OCI-LY7 (cell line): Measurements from ENCODE around the gene ATP1B3. TPM values are rescaled to one million over a fixed set of nuclear protein-coding genes. Genes with fewer than 3 reads are reported as not detected.

Experiments
- BruUV-seq: library from RNA; stranded (reverse); fragments of 400-500 nt; replicated peaks from 2 replicates; lab custom pipeline; 2021; lab: Mats Ljungman, UMichigan
- CTCF ChIA-PET: fragments of 300-600 bp; sonication (Branson Sonifier 250); formaldehyde crosslinking; loops from one replicate; lab custom pipeline; 2022; ENCODE audit warnings: antibody characterized with exemption; ENCODE audit not compliant: unreplicated experiment; lab: Charles Lee
- POLR2A ChIA-PET: fragments of 300-600 bp; sonication (Branson Sonifier 250); formaldehyde crosslinking; loops from one replicate; lab custom pipeline; 2022; ENCODE audit warnings: antibody characterized with exemption; lab: Charles Lee
- DNase-seq: peaks from one replicate; pipeline ENCODE4 v3.0.0-alpha.2; 2015; ENCODE audit warnings: low spot score
- H2AFZ ChIP-seq: fragments of 200-600 bp; sonication (generic), shearing (Covaris generic); 2 replicates; pipeline ENCODE4 v1.6.1; 2014; ENCODE audit warnings: mild to moderate bottlenecking, antibody characterized with exemption, low read length, moderate library complexity
- H3K27ac ChIP-seq: fragments of 200-600 bp; sonication (generic); 2 replicates; pipeline ENCODE4 v1.5.1; 2014; ENCODE audit warnings: mixed run types, low read depth, mild to moderate bottlenecking, moderate library complexity, low read length, inconsistent platforms; ENCODE audit not compliant: poor library complexity, severe bottlenecking
- H3K36me3 ChIP-seq: fragments of 200-600 bp; sonication (generic); 2 replicates; pipeline ENCODE4 v1.6.1; 2014; ENCODE audit warnings: mild to moderate bottlenecking, antibody characterized with exemption, low read length, moderate library complexity, mixed read lengths; ENCODE audit not compliant: insufficient read depth
- H3K4me1 ChIP-seq: fragments of 200-600 bp; sonication (generic); 2 replicates; pipeline ENCODE4 v1.5.1; 2014; ENCODE audit warnings: mild to moderate bottlenecking, low read length; ENCODE audit not compliant: insufficient read depth, poor library complexity, severe bottlenecking
- H3K4me2 ChIP-seq: fragments of 200-600 bp; sonication (generic); 2 replicates; pipeline ENCODE4 v1.6.1; 2014; ENCODE audit warnings: mild to moderate bottlenecking, low read length
- H3K4me3 ChIP-seq: fragments of 200-600 bp; sonication (generic); 2 replicates; pipeline ENCODE4 v1.5.1; 2014; ENCODE audit warnings: mild to moderate bottlenecking, low read depth, low read length; ENCODE audit not compliant: poor library complexity, severe bottlenecking
- H3K79me2 ChIP-seq: fragments of 200-600 bp; sonication (generic); 2 replicates; pipeline ENCODE4 v1.6.1; 2016; ENCODE audit warnings: low read depth, mild to moderate bottlenecking, low read length, moderate library complexity, mixed read lengths; ENCODE audit not compliant: insufficient read depth
- H3K9me2 ChIP-seq: fragments of 200-600 bp; sonication (generic); 2 replicates; pipeline ENCODE4 v1.6.1; 2016; ENCODE audit warnings: mild to moderate bottlenecking, low read length, mixed read lengths; ENCODE audit not compliant: insufficient read depth
- H3K9me3 ChIP-seq: fragments of 200-600 bp; sonication (generic); 2 replicates; pipeline ENCODE4 v1.6.1; 2014; ENCODE audit warnings: mild to moderate bottlenecking, mixed run types, low read length, mixed read lengths
- H4K20me1 ChIP-seq: fragments of 200-600 bp; sonication (generic); 2 replicates; pipeline ENCODE4 v1.6.1; 2014; ENCODE audit warnings: mild to moderate bottlenecking, antibody characterized with exemption, low read length, moderate library complexity, mixed read lengths; ENCODE audit not compliant: insufficient read depth
- EZH2phosphoT487 ChIP-seq: fragments of 200-600 bp; sonication (generic); IDR thresholded peaks from 2 replicates; pipeline ENCODE4 v1.6.1; 2018; ENCODE audit warnings: low read depth, borderline replicate concordance, mild to moderate bottlenecking, mixed run types, antibody characterized with exemption, low read length, moderate library complexity, mixed read lengths
- intact Hi-C: fragments of 100-400 bp; cut with micrococcal nuclease; formaldehyde crosslinking; loops from one replicate; pipeline ENCODE4 v1.10.0; 2022; ENCODE audit not compliant: unreplicated experiment
- total RNA-seq, 2 experiments: library from RNA; depleted of rRNA in 1 of 2; stranded (reverse); fragments of >200 nt in 1 of 2; shearing (Covaris generic) in 1 of 2; gene quantifications; 2 replicates each; pipeline ENCODE4 v1.2.3, GENCODE V29; 2014 to 2022
- TF ChIP-seq, protein P1 (sequence below): fragments of 200-600 bp; sonication (generic); conservative IDR thresholded peaks from 2 replicates; pipeline ENCODE4 v1.5.1; 2014; ENCODE audit warnings: mild to moderate bottlenecking, antibody characterized with exemption, low read length, moderate library complexity, mixed read lengths

The ATP1B3 gene
- total RNA-seq, 2 experiments from 2014 or later = 53.8 to 133 TPM

DNA sequence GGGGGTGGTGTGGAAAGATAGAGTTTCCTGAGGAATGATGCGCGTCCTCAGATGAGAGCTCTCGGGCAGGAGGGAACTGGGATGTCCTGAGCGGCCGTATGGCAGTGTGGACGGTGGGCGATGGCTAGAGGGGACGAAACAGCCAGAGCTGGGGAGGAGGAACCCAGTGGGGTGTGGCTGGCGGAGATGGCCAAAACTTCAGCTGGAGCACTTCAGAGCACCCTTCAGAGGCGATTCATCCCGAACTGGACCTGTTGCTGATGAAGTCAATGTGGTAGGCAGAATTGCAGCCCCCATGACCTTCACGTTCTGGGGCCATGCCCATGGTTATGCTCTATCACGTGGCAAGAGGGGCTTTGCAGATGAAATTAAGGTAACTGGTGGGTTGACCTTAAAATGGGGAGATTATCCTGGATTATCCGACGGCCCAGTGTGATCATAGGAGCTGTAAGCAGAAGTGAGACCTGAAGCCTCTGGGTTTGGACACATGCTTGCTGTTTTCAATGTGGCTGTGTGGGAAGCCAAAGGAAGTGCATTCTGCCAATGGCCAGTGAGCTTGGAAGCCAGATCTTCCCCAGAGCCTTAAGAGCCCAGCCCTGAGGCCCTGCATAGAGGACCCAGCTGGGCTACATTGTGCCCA lies 52.3 kb downstream of the ATP1B3 start:
- no peaks in the 10 kb centered on the region for H3K79me2 ChIP-seq
- ChIA-PET CTCF (no interaction called here), POLR2A (no interaction called here)
- no peaks in the 10 kb centered on the region for H3K9me3 ChIP-seq
- no peak overlapping the region for H2AFZ ChIP-seq
- no peak for DNase-seq
- H3K4me1 ChIP-seq = no peaks in the 10 kb centered on the region
- peaks cover 56% of the 10 kb centered on the region for H3K36me3 ChIP-seq
- BruUV-seq = no TSS peak
- no peak for TF ChIP-seq EZH2phosphoT487
- TF ChIP-seq, protein P1, sequence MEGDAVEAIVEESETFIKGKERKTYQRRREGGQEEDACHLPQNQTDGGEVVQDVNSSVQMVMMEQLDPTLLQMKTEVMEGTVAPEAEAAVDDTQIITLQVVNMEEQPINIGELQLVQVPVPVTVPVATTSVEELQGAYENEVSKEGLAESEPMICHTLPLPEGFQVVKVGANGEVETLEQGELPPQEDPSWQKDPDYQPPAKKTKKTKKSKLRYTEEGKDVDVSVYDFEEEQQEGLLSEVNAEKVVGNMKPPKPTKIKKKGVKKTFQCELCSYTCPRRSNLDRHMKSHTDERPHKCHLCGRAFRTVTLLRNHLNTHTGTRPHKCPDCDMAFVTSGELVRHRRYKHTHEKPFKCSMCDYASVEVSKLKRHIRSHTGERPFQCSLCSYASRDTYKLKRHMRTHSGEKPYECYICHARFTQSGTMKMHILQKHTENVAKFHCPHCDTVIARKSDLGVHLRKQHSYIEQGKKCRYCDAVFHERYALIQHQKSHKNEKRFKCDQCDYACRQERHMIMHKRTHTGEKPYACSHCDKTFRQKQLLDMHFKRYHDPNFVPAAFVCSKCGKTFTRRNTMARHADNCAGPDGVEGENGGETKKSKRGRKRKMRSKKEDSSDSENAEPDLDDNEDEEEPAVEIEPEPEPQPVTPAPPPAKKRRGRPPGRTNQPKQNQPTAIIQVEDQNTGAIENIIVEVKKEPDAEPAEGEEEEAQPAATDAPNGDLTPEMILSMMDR = no peak
- no peak overlapping the region for H3K4me3 ChIP-seq
- no peaks in the 10 kb centered on the region for H4K20me1 ChIP-seq
- H3K4me2 ChIP-seq = no peak overlapping the region
- H3K9me2 ChIP-seq = no peaks in the 10 kb centered on the region
- intact Hi-C loops = no loop called here
- no peak overlapping the region for H3K27ac ChIP-seq

DNA sequence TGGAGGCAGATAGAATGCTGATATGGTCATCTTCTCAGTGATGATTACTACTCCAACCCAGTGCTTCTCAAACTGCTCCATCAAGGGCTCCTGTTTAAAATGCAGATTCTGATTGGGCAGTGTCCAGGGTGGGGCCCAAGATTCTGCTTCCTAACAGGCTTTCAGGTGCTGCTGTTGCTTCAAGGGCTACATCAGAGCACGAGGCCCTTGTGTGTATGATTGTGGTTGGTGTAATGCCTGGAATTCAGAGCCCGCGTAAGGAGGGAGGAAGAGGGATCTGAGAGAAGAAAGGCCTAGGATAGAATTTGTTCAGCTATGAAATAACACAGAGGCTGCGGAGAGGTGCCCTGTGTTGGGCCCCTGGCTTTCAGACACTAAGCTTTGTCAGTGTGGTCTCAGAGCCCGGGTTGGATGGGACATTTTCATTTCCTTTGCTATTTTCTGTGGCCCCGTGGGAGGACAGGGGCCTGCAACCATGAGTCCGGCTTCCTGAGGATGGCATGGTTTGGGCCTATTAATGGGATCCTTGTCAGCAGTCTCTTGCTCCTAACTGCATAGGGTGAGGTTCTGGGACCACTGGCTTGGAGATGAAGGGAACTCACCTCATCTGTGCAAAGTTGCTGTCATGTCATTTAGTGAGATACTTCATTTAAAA lies 53.0 kb downstream of the ATP1B3 start:
- no peak for TF ChIP-seq EZH2phosphoT487
- TF ChIP-seq, protein P1 = no peak
- Histone ChIP-seq H3K4me3 (no peak overlapping the region), H2AFZ (no peak overlapping the region), H3K36me3 (peaks cover 48% of the 10 kb centered on the region), H3K4me2 (no peak overlapping the region), H3K4me1 (no peaks in the 10 kb centered on the region), H3K9me2 (no peaks in the 10 kb centered on the region), H3K9me3 (no peaks in the 10 kb centered on the region), H3K27ac (no peak overlapping the region), H3K79me2 (no peaks in the 10 kb centered on the region), H4K20me1 (no peaks in the 10 kb centered on the region)
- BruUV-seq = no TSS peak
- CTCF ChIA-PET = no interaction called here
- POLR2A ChIA-PET = no interaction called here
- DNase-seq = no peak
- intact Hi-C loops = no loop called here

DNA sequence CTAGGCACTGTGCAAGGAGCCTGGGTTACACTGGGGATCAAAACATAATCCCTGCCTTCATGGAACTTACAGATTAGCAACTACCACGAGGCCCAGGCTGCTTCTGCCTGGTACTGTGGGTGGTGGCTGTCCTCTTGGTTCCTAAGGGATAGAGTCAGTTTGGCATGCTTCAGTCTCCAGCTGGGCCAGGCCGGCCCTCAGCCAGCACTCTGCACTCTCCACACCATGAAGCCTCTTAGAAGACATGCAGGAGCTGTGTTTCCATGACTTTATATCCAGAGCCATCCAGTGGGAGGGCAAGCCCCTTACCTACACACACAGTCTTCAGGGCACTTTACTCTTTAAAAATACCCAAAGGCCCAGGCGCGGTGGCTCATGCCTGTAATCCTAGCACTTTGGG lies 54.4 kb downstream of the ATP1B3 start:
- no peak for DNase-seq
- ChIA-PET POLR2A (no interaction called here), CTCF (no interaction called here)
- BruUV-seq = no TSS peak
- Histone ChIP-seq H3K36me3 (peaks cover 35% of the 10 kb centered on the region), H3K4me1 (no peaks in the 10 kb centered on the region), H3K79me2 (no peaks in the 10 kb centered on the region), H3K4me3 (no peak overlapping the region), H2AFZ (no peak overlapping the region), H3K27ac (no peak overlapping the region), H3K9me3 (no peaks in the 10 kb centered on the region), H3K4me2 (no peak overlapping the region), H3K9me2 (no peaks in the 10 kb centered on the region), H4K20me1 (no peaks in the 10 kb centered on the region)
- TF ChIP-seq, protein P1 = no peak
- no peak for TF ChIP-seq EZH2phosphoT487
- intact Hi-C loops = no loop called here
